H1 (cell line): ENCODE measurements around the gene PHLDB3. TPM values are rescaled to one million over a fixed set of nuclear protein-coding genes. Genes with fewer than 3 reads are reported as not detected.

Source experiments
- FOSL1 ChIP-seq: IDR thresholded peaks from 2 replicates; pipeline ENCODE4 v1.6.1; 2011; ENCODE audit warnings: mild to moderate bottlenecking, low read depth, low read length, moderate library complexity; ENCODE audit not compliant: insufficient read depth
- JUND ChIP-seq: IDR thresholded peaks from 2 replicates; pipeline ENCODE4 v1.6.1; 2011; ENCODE audit warnings: mild to moderate bottlenecking, improper control_type of control experiment, low read length
- SIX5 ChIP-seq: IDR thresholded peaks from 2 replicates; pipeline ENCODE4 v1.6.1; 2011; ENCODE audit warnings: mild to moderate bottlenecking, low read depth, low read length
- polyA plus RNA-seq, 7 experiments: library from polyadenylated mRNA; depleted of rRNA in 3 of 7; stranded (reverse) in 5 of 7; unstranded in 2 of 7; fragments of >200 nt in 5 of 7; fragments of 200-250 nt in 2 of 7; gene quantifications; 1 replicate in 5 of 7; 2 replicates in 1 of 7; 4 replicates in 1 of 7; pipeline versions ENCODE4 v1.2.1 to v1.2.3, GENCODE V29; 2011 to 2013; ENCODE audit warnings: missing spikeins in 2 of 7, mixed read lengths in 2 of 7
- total RNA-seq: library from RNA; stranded (reverse); fragmentation: NEBNext Ultra II Directional; extraction: Animal tissue kit (Norgen Biotek cat#: 25700); gene quantifications from 2 replicates; pipeline ENCODE4 v1.2.1, GENCODE V29; 2021

PHLDB3 gene
- total and polyA plus RNA-seq, 2 of the 8 experiments (the other 6 are each of a cell fraction or from before 2014, with no cell fraction given): 4.0 to 8.5 TPM

DNA sequence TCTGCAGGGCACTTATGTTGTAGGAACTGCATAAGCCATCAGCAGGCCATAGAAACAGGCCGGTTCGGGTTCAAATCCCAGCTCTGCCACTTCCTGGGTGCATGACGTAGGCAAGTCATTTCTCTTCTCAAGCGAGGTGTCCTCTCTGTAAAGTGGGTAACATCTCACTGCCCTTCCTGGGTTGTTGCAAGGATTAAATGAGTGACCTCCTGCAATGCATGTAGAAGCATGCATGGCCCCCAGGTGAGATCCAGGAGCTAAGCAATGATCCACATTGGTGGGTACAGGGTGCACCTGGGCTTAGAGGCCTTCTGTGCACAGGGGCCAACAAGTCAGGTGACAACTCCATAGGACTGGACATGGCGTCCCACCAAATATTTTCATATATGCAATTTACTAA lies 13.8 kb downstream of the PHLDB3 start (continued):
- TF ChIP-seq JUND (no peak), SIX5 (no peak), FOSL1 (no peak)
